HG03064 (cell line): ENCODE measurements around the gene CHST10.
"Not testable (repeated sequence)": the region's sequence is repeated elsewhere in the genome, so short reads cannot be mapped to it uniquely, and the experiment has no call there.

Source experiments
- ATAC-seq: cut with Tn5 transposase; IDR thresholded peaks from one replicate; pipeline ENCODE4 v1.9.1; 2021; ENCODE audit warnings: low read depth; ENCODE audit not compliant: unreplicated experiment

Gene CHST10, protein sequence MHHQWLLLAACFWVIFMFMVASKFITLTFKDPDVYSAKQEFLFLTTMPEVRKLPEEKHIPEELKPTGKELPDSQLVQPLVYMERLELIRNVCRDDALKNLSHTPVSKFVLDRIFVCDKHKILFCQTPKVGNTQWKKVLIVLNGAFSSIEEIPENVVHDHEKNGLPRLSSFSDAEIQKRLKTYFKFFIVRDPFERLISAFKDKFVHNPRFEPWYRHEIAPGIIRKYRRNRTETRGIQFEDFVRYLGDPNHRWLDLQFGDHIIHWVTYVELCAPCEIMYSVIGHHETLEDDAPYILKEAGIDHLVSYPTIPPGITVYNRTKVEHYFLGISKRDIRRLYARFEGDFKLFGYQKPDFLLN

DNA sequence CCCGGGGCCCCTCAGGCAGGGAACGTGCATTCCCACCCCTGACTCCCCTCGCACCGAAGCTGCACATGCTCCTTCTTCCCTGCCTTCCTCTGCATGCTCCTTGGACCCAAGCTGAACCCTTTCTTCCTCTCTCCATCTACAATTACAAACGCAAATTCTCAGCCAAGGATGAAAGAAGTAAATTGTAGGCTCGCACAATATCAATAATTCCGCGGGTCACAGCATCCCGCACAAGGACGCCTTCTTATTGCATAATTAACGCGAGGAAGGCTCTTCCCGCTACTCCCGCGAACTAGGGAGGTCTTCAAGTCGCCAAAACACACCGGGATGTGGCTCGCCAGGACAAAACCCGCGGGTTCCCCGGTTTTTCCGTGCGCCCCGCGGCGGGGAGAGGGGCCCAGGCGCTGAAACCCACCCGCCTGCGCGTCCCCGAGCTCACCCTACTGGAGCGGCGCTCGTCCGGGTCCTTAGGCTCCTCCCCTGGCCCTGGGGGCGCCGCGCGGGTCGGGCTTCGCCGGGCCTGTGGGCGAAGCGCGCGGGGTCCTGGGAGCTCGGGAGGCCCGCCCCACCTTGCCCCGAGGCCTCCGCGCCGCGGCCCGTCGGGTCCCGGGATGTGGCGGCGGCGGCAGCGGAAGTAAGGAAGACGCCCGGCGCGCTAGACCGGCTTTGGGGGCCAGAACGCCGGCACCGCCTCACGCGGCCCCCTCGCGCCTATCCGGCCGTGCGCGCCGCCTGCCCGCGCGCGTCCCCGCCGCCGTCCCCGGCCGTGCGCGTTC lies at the start of gene CHST10:
TSS of gene CHST10 (minus strand) at position 734 of the 776 bp plus-strand sequence. CDS start 10,993 bp downstream, outside the sequence.
- ATAC-seq = peak; percentile 75

DNA sequence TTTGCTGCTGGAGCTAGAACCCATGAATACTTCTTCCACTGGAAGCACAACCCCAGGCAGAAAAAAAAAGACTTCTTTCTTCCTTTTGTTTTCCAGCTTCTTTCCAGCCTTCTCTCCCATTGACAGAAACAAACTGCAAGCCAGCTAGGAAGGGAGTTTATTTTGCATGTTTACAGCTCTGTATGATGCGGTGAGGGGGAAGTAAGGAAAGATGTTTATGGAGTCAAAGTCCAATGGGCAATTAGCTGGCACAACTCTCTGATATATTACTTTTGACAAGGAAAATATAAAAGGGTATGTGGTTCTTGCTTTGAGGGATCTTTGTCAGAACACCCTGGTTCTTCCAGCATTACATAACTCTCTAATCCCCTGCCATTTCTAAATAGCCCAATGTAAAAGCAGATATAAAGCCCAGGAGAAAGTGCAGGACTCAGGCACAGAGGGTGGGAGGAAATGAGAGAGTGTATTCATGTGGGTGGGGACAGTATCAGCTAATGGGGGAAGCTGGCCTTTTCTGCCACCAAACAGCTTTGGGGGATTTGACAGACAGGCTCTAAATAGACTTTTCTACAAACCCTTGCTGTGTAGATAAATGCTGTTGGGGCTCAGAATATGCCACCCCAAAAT lies 43.5 kb upstream of the CHST10 start:
- ATAC-seq = no peak

DNA sequence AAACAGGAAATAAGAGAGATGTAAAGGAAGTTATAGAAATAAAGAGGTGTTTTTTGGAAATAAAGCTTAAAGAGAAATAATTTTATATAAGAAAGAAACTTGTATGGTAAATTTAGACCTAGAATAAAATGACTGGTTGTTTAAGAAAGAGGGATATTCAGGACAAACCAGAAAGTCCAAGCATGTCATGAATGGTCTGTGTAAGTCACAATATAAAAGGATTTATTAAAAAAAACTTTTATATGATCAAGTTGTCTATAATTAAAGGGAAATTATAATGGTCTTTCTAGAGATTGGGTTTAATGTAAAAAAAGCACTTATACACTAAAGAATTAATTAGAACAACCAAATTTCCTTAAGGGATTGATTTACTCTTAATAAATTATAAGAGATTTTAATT lies 38.9 kb upstream of the CHST10 start:
- not testable (repeated sequence) for ATAC-seq

DNA sequence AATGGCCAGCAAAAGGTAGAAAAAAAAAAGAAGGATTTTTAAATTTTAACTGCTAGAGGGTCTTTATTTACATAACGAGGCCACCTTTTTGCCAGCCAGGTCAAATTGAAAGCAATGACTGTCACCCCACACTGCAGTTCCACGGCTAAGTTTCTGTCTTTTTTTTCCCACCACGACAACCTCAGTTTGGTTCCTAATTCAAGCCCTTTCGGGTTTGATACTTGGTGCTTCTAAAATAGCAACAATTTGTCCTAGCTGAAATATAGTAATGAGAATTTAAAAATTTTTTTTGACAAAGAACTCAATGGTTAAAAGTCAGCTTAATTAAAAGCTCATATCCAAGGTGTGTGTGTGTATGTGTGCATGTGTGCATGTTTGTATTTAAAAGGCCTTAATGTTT lies 36.4 kb upstream of the CHST10 start:
- no peak for ATAC-seq

DNA sequence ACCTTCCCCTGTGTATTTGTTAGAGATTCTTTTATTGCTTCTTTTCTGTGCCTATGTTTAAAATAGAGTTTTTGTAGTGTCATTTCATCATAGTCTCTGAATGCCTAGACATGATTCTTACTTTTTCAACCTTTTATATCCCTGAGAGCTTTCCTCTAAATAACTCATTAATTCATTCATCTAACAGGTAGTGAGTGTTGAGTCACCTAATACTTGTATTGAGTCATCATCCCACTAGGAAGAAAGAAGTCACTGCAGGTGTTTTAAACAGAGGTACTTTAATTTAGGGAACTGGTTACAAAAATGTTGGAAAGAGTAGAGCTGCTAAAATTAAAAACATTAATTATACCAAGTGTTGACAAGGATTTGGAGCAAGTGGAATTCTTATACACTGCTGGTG lies 34.3 kb upstream of the CHST10 start:
- ATAC-seq = no peak

DNA sequence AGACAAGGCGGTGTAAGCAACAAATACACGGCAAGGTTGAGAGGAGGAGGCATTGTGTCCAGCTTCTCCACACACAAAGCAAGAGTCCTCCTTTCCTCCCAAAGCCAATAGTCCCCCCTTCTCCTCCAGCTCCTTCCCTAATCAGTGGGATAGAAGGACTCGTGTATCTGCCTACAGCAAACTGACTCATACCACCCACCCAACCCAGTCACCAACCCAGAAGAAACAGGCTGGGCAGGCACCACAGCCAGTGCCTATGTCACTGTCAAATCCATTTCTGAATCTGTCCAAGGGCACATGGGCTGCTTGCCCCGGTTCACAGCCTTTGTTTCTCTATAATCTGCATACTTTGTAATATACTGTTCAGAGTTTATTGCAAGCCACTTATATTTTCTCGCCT lies 33.6 kb upstream of the CHST10 start:
- no peak for ATAC-seq

DNA sequence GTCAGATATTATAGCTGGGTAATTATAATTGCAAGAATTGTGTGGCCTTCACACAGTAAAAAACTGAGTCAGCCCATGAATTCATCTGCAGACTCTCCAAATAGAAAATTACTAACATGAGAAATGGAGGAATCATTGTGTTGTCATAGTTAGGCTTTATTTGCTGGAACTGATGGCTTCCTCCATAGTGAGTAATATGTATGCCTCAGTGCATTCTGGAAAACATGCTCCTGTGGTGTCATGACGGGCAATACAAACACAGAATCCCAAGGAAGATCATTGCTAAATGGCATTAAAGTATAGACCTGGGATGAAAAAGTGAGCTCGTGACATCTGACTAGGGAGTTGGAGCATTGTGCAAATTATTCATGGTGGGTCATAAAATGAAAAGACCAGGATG lies 29.2 kb upstream of the CHST10 start:
- no peak for ATAC-seq

DNA sequence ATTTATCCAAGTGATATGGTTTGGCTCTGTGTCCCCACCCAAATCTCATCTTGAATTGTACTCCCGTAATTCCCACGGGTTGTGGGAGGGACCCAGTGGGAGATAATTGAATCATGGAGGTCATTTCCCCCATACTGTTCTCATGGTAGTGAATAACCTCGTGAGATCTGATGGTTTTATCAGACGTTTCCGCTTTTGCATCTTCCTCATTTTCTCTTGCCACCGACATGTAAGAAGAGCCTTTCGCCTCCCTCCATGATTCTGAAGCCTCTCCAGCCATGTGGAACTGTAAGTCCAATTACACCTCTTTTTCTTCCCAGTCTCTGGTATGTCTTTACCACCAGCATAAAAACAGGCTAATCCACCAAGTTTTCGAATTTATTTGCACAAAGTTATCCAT lies 20.3 kb upstream of the CHST10 start:
- ATAC-seq = no peak

DNA sequence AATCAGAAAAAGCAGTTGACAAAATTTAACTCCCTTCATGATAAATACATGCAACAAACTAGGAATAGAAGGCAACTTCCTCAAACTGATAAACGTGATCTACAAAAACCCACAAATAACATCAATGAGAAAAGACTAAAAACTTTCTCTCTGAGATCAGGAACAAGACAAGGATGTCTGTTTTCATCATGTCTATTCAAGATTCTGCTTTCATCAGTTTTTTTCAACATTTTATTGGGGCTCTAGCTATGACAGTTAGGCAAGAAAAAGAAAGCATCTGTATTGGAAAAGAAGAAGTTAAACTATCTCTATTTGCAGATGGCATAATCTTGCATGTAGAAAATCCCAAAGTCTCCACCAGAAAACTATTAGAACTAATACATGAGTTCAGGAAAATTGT lies 12.3 kb upstream of the CHST10 start:
- ATAC-seq = no peak

DNA sequence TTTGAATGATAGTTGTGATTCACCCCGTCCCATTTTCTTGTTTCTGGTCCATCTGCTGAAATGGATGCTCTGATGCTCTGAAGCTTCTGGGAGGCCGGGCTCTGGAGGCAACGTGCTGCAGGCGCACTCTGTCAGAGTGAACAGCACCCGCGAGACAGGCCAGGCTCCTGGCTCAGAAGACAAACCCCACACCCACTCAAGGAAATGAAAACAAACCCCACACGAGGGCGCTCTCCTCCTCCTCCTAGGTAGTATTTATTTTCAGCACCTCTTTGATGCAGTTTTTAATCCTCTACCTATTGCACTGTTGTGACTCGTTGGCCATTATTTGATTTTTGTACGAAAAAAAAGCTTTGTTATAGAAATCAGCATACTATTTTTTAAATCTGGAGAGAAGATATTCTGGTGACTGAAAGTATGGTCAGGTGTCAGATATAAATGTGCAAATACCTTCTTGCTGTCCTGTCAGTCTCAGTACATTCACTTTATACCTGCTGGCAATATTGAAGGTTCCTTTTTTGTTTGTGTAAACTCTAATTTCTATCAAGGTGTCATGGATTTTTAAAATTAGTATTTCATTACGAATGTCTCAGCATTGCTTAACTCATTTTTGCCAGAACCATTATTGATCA lies 10.3 kb upstream of the CHST10 start:
- no peak for ATAC-seq

DNA sequence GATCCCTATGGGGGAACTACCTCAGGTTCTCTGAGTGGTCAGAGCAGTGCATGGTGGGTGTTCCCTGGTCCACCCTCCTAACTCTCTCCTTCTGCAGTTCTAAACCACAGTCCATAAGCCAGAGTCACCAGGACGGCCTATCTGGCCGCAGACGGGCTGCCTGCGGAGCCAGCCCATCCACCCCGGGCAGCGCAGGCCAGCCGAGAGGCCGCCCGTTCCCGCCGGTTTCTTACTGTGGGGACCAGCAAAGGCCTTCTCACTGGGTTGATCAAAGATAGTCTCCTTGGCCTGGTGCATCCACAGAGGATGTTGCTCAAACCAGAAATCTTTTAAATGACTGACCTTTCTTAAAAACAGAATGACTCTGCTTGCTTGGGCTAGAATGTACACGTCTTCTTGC lies 9.6 kb upstream of the CHST10 start:
- no peak for ATAC-seq

DNA sequence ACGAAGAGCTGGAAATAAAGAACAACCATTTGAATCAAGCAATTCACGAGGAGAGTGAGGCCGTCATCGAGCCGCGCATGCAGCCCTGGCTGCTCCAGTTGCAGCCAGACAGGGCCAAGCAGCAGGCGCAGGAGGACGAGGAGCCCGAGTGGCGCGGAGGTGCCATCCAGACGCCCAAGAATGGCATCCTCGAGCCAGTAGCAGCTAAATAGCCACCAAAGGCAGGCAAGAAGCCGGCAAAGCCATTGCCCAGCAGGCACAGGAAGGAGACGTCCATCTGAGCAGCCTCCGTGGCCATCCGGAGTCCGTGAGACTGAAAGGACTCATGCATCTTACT lies 8.9 kb upstream of the CHST10 start:
- ATAC-seq = no peak

DNA sequence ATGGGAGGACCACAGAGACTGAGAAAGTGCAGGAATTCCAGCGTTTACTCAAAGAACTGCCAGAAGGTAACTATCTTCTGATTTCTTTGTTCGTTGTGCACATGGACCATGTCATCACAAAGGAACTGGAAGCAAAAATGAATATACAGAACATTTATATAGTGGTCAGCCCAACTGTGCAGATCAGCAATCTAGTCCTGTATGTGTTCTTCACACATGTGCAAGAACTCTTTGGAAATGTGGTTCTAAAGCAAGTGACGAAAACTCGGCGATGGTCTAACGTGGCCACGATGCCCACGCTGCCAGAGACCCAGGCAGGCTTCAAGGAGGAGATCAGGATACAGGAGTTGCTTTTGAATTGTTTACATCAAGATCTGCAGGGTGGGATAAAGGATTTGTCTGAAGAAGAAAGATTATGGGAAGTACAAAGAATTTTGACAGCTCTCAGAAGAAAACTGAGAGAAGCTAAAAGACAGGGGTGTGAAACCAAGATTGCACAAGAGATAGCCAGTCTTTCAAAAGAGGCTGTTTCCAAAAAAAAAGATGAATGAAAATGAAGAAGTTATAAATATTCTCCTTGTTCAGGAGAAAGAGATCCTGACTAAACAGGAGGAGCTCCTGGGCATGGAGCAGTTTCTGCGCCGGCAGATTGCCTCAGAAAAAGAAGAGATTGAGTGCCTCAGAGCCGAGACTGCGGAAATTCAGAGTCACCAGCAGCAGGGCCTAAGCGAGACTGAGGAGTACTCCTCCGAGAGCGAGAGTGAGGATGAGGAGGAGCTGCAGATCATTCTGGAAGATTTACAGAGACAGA lies 8.3 kb upstream of the CHST10 start:
- no peak for ATAC-seq

DNA sequence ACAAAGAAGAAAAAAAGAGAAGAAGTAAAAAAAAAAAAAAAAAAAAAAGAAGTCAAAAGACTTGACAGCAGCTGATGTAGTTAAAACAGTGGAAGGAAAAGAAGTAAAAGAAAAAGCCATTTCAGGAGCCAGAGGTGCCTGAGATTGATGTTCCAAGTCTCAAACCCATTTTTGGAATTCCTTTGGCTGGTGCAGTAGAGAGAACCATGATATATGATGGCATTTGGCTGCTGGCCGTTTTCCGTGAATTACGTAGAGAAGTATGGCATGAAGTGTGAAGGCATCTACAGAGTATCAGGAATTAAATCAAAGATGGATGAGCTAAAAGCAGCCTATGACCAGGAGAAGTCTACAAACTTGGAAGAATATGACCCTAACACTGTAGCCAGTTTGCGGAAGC lies 7.6 kb upstream of the CHST10 start:
- no peak for ATAC-seq

DNA sequence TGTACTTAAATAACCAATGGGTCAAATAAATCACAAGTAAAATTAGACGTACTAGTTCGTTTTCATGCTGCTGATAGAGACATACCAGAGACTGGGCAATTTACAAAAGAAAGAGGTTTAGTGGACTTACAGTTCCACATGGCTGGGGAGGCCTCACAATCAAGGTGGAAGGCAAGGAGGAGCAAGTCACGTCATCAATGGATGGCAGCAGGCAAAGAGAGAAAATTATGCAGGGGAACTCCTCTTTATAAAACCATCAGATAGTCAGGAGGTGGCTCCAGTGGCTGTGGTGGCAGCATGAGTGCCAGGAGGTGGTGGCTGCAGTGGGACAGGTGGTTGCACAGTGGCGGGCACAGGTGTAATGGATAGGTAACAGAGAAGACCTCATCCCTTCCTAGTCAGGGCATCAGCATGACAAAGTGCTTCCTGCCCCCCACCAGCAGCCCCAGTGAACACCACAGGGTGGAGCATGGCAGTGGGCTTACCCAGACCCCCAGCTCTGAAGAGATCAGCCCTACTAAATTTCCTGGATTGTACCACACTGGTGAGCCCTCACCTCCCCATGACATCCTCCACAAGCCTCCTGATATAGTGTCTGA lies 6.9 kb upstream of the CHST10 start:
- no peak for ATAC-seq

DNA sequence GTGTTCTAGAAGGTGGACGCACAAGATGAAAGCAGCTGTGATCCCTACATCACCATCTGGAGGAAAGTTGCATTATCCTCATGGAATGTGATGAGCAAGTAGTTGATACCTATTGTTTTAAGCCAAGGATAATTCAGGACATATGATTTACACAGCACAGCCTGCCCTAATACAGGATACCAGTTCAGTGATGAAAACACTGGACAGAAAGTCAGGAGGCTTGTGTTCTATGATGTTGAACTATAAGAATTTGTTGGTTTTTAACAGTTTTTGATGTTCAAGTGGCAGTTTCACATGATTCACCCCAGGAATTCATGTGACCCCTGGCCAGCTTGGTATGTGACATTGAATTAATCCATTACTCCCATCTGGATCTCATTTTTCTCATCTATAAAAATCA lies 6.2 kb upstream of the CHST10 start:
- ATAC-seq = no peak

DNA sequence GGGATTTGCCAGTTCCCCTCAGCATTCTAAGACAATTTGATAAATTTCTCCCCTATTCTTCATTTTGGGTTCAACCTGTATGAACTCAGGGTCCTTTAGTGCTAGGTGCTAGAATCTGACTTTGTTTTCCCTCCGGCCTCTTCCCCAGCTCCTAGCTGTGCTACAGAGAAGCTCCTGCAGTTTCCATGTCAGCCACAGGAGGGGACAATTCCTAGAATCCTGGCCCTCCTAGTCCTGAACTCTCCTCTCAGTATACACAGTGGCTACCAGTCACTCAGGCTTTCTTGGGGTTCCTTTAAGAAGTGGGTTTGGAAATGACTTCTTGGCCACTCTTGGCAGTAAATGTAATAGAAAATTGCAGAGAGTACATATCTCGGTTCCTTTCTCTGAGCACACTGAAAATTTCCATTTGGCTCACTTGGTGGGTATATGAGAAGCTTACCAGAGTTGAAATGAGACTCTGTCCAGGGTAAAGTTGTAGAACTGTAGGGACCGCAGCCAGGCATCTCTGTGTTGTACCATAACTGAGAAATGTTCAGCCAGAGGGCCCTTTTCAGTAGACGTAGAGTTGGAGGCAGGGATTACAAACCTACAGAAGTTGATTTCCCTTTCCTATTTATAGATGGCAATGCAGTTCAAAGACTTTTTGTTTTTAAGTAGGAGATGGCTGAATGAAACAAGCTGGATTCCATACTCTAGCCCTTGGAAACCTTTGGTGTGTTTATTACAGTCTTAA lies 5.0 kb upstream of the CHST10 start:
- ATAC-seq = no peak

DNA sequence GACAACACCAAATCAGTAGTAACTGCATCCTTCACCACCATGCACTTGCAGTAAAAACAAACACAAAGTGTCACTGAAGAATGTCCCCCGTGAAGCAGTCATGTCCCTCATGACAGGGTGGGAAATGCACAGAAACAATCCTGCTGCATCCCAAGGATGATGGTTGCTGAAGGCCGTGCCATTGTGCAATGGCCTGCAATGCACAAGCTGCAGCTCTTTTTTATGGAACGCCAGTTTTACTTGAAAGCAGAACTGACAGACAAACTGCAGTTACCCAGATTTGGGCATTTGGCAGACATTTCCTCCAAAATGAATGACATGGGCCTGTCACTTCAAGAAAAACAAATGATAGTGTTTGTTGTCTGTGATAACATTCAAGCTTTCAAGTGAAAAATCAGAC lies 2.4 kb upstream of the CHST10 start:
- ATAC-seq = no peak

DNA sequence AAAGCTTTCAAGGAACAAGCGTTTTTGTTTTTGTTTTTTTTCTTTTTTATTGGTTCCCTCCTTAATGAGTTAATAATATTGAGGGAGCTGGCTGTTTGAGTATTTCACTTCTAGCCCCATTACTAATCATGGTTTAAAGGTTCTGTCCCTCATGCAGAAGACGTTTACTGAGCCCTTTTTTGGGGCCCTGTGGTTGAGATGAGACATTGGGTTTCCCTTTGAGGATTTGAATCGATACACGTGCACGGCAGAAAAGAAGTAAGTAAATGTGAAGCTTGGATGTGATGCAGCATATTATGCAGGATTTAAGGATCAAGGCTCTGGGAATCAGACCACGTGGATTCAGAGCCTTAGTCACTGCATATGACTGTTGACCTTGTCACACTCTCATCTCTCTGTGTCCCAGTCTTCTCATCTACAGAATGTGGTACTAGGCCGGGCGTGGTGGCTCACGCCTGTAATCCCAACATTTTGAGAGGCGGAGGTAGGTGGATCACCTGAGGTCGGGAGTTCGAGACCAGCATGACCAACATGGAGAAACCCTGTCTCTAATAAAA lies 1.0 kb upstream of the CHST10 start:
- ATAC-seq = no peak
